HEK293T (cell line): Measurements from ENCODE around the gene ARPC1B.

Source experiments
- BHLHE40 ChIP-seq: fragments of 450-650 bp; IDR thresholded peaks from 2 replicates; pipeline ENCODE4 v1.6.1; 2016; ENCODE audit warnings: mild to moderate bottlenecking, moderate library complexity, borderline replicate concordance
- ELF4 ChIP-seq: fragments of 450-650 bp; IDR thresholded peaks from 2 replicates; pipeline ENCODE4 v1.6.1; 2017; ENCODE audit warnings: antibody characterized with exemption
- FOXK2 ChIP-seq: fragments of 450-650 bp; IDR thresholded peaks from 2 replicates; pipeline ENCODE4 v1.6.1; 2016; ENCODE audit warnings: mild to moderate bottlenecking
- NFRKB ChIP-seq: fragments of 450-650 bp; IDR thresholded peaks from 2 replicates; pipeline ENCODE4 v1.6.1; 2016; ENCODE audit warnings: mild to moderate bottlenecking, moderate library complexity
- PKNOX1 ChIP-seq: fragments of 450-650 bp; IDR thresholded peaks from 2 replicates; pipeline ENCODE4 v1.6.1; 2016
- SP1 ChIP-seq: fragments of 450-650 bp; IDR thresholded peaks from 2 replicates; pipeline ENCODE4 v1.6.1; 2017
- SUZ12 ChIP-seq: fragments of 450-650 bp; IDR thresholded peaks from 2 replicates; pipeline ENCODE4 v1.6.1; 2016; ENCODE audit warnings: mild to moderate bottlenecking
- ZNF384 ChIP-seq: fragments of 450-650 bp; IDR thresholded peaks from 2 replicates; pipeline ENCODE4 v1.6.1; 2016

- no peak for TF ChIP-seq FOXK2
- no peak for TF ChIP-seq ZNF384
- TF ChIP-seq NFRKB, result no peak
- TF ChIP-seq SUZ12, result no peak
- TF ChIP-seq BHLHE40, result no peak
- no peak for TF ChIP-seq PKNOX1
- no peak for TF ChIP-seq ELF4
- no peak for TF ChIP-seq SP1
Observed at GRCh38 chr7:99369767-99370391, 4.7 kb upstream of the ARPC1B start.
